HepG2 (cell line): ENCODE measurements around the gene OR4D9. TPM values are rescaled to one million over a fixed set of nuclear protein-coding genes. Genes with fewer than 3 reads are reported as not detected.

Experiments used
- ARNT ChIP-seq: fragments of 450-650 bp; IDR thresholded peaks from 2 replicates; pipeline ENCODE4 v1.6.1; 2017
- BRCA1 ChIP-seq: sonication (generic); formaldehyde crosslinking; IDR thresholded peaks from 2 replicates; pipeline ENCODE4 v1.4.0; 2020; ENCODE audit warnings: missing genetic modification reagents
- GTF3A ChIP-seq: sonication (generic); formaldehyde crosslinking; conservative IDR thresholded peaks from 2 replicates; pipeline ENCODE4 v1.4.0; 2020; ENCODE audit warnings: mild to moderate bottlenecking, missing genetic modification reagents
- HCFC1 ChIP-seq: fragments of 150-350 bp; IDR thresholded peaks from 2 replicates; pipeline ENCODE4 v1.6.1; 2014; ENCODE audit warnings: low read depth, low read length
- IRX3 ChIP-seq: sonication (generic); formaldehyde crosslinking; IDR thresholded peaks from 2 replicates; pipeline ENCODE4 v1.8.1; 2023; ENCODE audit warnings: mild to moderate bottlenecking, low read depth, missing genetic modification reagents, borderline replicate concordance
- LCORL ChIP-seq, 2 experiments: fragments of 450-650 bp in 1 of 2; sonication (generic) in 1 of 2; formaldehyde crosslinking in 1 of 2; IDR thresholded peaks; 2 replicates each; pipeline versions ENCODE4 v1.5.0 to v1.6.1; 2017 to 2020; ENCODE audit warnings: antibody characterized with exemption in 1 of 2, missing genetic modification reagents in 1 of 2
- MAFK ChIP-seq, 2 experiments: IDR thresholded peaks in 1 of 2; conservative IDR thresholded peaks in 1 of 2; 2 replicates each; pipeline ENCODE4 v1.6.1; 2011; ENCODE audit warnings: improper control_type of control experiment in 2 of 2, low read length in 2 of 2
- PRDM4 ChIP-seq: sonication (generic); formaldehyde crosslinking; IDR thresholded peaks from 2 replicates; pipeline ENCODE4 v1.9.0; 2021; ENCODE audit warnings: missing genetic modification reagents, borderline replicate concordance
- RAD51 ChIP-seq: fragments of 450-650 bp; IDR thresholded peaks from 2 replicates; pipeline ENCODE4 v1.6.1; 2016; ENCODE audit warnings: borderline replicate concordance
- SAP130 ChIP-seq: IDR thresholded peaks from 2 replicates; pipeline ENCODE4 v1.6.1; 2016; ENCODE audit warnings: low read depth
- SMAD9 ChIP-seq: sonication (generic); formaldehyde crosslinking; IDR thresholded peaks from 2 replicates; pipeline ENCODE4 v1.5.1; 2020; ENCODE audit warnings: mild to moderate bottlenecking, missing genetic modification reagents
- TBL1XR1 ChIP-seq: fragments of 150-350 bp; IDR thresholded peaks from 2 replicates; pipeline ENCODE4 v1.6.1; 2014; ENCODE audit warnings: borderline replicate concordance, low read length; ENCODE audit not compliant: partially characterized antibody
- TBX3 ChIP-seq: fragments of 450-650 bp; IDR thresholded peaks from 2 replicates; pipeline ENCODE4 v1.6.1; 2017; ENCODE audit warnings: antibody characterized with exemption, mild to moderate bottlenecking, inconsistent platforms, borderline replicate concordance
- ZBTB20 ChIP-seq: sonication (generic); formaldehyde crosslinking; IDR thresholded peaks from 2 replicates; pipeline ENCODE4 v1.8.1; 2023; ENCODE audit warnings: missing genetic modification reagents, low read depth, mild to moderate bottlenecking, borderline replicate concordance
- ZBTB7A ChIP-seq: sonication (generic); formaldehyde crosslinking; IDR thresholded peaks from 2 replicates; pipeline ENCODE4 v1.8.0; 2022; ENCODE audit warnings: mild to moderate bottlenecking, missing genetic modification reagents
- ZFP1 ChIP-seq: IDR thresholded peaks from 2 replicates; pipeline ENCODE4 v1.6.1; 2016
- ZKSCAN8 ChIP-seq: IDR thresholded peaks from 2 replicates; pipeline ENCODE4 v1.6.1; 2016; ENCODE audit warnings: borderline replicate concordance, missing genetic modification reagents, missing compliant biosample characterization
- ZMYM2 ChIP-seq: sonication (generic); formaldehyde crosslinking; IDR thresholded peaks from 2 replicates; pipeline ENCODE4 v1.8.0; 2022; ENCODE audit warnings: mild to moderate bottlenecking, missing genetic modification reagents
- ZMYM4 ChIP-seq: sonication (generic); formaldehyde crosslinking; IDR thresholded peaks from 2 replicates; pipeline ENCODE4 v1.8.1; 2023; ENCODE audit warnings: mild to moderate bottlenecking, missing genetic modification reagents
- ZNF12 ChIP-seq: sonication (generic); formaldehyde crosslinking; IDR thresholded peaks from 2 replicates; pipeline ENCODE4 v1.5.0; 2020; ENCODE audit warnings: missing genetic modification reagents
- ZNF207 ChIP-seq: fragments of 450-650 bp; IDR thresholded peaks from 2 replicates; pipeline ENCODE4 v1.6.1; 2016; ENCODE audit warnings: antibody characterized with exemption, borderline replicate concordance
- ZNF251 ChIP-seq: sonication (generic); formaldehyde crosslinking; IDR thresholded peaks from 2 replicates; pipeline ENCODE4 v1.9.0; 2021; ENCODE audit warnings: mild to moderate bottlenecking, missing genetic modification reagents
- ZNF558 ChIP-seq: sonication (generic); formaldehyde crosslinking; IDR thresholded peaks from 2 replicates; pipeline ENCODE4 v1.9.0; 2022; ENCODE audit warnings: mild to moderate bottlenecking, missing genetic modification reagents, borderline replicate concordance
- ZNF564 ChIP-seq: sonication (generic); formaldehyde crosslinking; IDR thresholded peaks from 2 replicates; pipeline ENCODE4 v1.8.1; 2023; ENCODE audit warnings: mild to moderate bottlenecking, missing genetic modification reagents
- ZNF788 ChIP-seq: sonication (generic); formaldehyde crosslinking; IDR thresholded peaks from 2 replicates; pipeline ENCODE4 v1.5.0; 2020; ENCODE audit warnings: mild to moderate bottlenecking, missing genetic modification reagents, borderline replicate concordance
- ZNF800 ChIP-seq: sonication (generic); formaldehyde crosslinking; IDR thresholded peaks from 2 replicates; pipeline ENCODE4 v1.4.0; 2020; ENCODE audit warnings: missing genetic modification reagents
- polyA plus RNA-seq, 8 experiments: library from polyadenylated mRNA; depleted of rRNA in 3 of 8; stranded (reverse) in 7 of 8; unstranded in 1 of 8; fragments of >200 nt; fragmentation: Illumina TruSeq in 4 of 8; extraction: Trizol in 4 of 8; gene quantifications; 2 replicates each; pipeline versions ENCODE4 v1.2.1 to v1.2.3, GENCODE V29; 2011 to 2016; ENCODE audit warnings: low read depth in 4 of 8, missing spikeins in 1 of 8, mixed read lengths in 1 of 8; ENCODE audit not compliant: insufficient read depth in 1 of 8
- total RNA-seq, 5 experiments: library from RNA; depleted of rRNA; stranded (reverse); fragments of >200 nt; fragmentation: Illumina TruSeq; extraction: Trizol; gene quantifications; 2 replicates each; pipeline ENCODE4 v1.2.3, GENCODE V29; 2016; ENCODE audit warnings: low read depth in 1 of 5
- TF ChIP-seq, protein P1 (sequence below): sonication (generic); formaldehyde crosslinking; IDR thresholded peaks from 2 replicates; pipeline ENCODE4 v1.5.0; 2020; ENCODE audit warnings: missing genetic modification reagents

Gene OR4D9
- total and polyA plus RNA-seq, 2 of the 13 experiments (the other 11 are each of a cell fraction or from before 2014, with no cell fraction given): not detected

DNA sequence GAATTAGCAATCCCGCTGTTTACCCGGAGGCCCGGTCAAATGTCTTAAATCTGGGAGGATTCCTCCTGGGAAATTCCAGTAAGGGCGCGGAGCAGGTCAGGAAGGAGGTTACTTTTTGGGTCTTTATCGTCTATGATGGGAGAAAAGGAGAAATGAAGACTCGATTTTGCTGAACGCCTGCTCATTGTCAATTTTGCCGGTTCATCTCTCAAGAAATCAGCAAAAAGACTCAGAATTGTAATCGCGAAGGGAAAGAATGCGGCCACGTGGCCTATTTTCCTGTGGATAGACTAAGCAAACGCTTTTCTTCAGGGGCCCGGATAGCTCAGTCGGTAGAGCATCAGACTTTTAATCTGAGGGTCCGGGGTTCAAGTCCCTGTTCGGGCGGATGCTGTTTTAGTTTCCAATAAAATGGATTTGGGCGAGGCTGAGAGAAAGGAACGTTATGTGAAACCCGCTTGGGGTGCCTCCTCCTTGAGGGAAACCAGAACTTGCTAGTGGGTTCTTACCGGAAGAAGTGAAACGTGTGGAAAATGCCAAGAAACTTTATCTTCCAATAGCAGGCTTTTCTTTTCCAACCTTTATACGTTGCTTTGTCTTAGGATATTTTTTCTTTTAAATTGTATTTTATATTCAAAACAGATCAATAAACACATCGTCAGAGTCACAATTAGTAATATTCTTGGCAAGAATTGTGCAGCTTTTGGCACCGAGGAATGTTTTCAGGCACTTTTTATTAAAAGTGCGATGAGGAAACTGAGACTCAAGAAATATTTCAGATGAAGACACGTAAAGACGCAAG lies 45.0 kb downstream of the OR4D9 start (continued):
- TF ChIP-seq PRDM4: no peak
- TF ChIP-seq ZKSCAN8 (CRISPR knock-in tag): no peak
- TF ChIP-seq ZNF12 (CRISPR knock-in tag): no peak
- TF ChIP-seq ZMYM2 (CRISPR knock-in tag): peak; percentile 90
- TF ChIP-seq, protein P1, sequence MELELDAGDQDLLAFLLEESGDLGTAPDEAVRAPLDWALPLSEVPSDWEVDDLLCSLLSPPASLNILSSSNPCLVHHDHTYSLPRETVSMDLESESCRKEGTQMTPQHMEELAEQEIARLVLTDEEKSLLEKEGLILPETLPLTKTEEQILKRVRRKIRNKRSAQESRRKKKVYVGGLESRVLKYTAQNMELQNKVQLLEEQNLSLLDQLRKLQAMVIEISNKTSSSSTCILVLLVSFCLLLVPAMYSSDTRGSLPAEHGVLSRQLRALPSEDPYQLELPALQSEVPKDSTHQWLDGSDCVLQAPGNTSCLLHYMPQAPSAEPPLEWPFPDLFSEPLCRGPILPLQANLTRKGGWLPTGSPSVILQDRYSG (CRISPR knock-in tag): no peak
- no peak for TF ChIP-seq RAD51
- TF ChIP-seq ZNF800 (CRISPR knock-in tag): no peak
- no peak for TF ChIP-seq LCORL (IDR thresholded peaks at IDR 0.05)
- TF ChIP-seq LCORL (CRISPR knock-in tag; IDR thresholded peaks at IDR 0.05): no peak
- peak; percentile 55 for TF ChIP-seq SAP130
- no peak for TF ChIP-seq GTF3A (CRISPR knock-in tag)
- TF ChIP-seq ZNF564 (CRISPR knock-in tag): no peak
- no peak for TF ChIP-seq ZBTB20
- TF ChIP-seq ZNF251 (CRISPR knock-in tag): no peak
- TF ChIP-seq ARNT: no peak
- TF ChIP-seq BRCA1 (CRISPR knock-in tag): no peak
- peak; percentile 56 for TF ChIP-seq TBL1XR1
- TF ChIP-seq ZMYM4 (CRISPR knock-in tag): no peak; the same call in 1 of the 2 replicates
- TF ChIP-seq HCFC1: no peak
- no peak for TF ChIP-seq ZFP1 (CRISPR knock-in tag)
- TF ChIP-seq ZBTB7A: no peak
- no peak for TF ChIP-seq TBX3
- no peak for TF ChIP-seq ZNF788 (CRISPR knock-in tag)
- TF ChIP-seq ZNF207: no peak
- no peak for TF ChIP-seq SMAD9 (CRISPR knock-in tag)
- no peak for TF ChIP-seq MAFK (conservative IDR thresholded peaks at IDR 0.05 in 1 of 2, IDR thresholded peaks at IDR 0.05 in 1 of 2; ENCODE audit: low read length in 2 of 2)
- no peak for TF ChIP-seq ZNF558 (CRISPR knock-in tag)
- TF ChIP-seq IRX3 (CRISPR knock-in tag): no peak
